Liver (tissue), 9 donors: ENCODE data around the gene POLL. TPM values are rescaled to one million over a fixed set of nuclear protein-coding genes. Genes with fewer than 3 reads are reported as not detected.

Experiments
- DNase-seq: peaks from one replicate; pipeline ENCODE4 v3.0.0-alpha.2; 2017; ENCODE audit warnings: low spot score
- H3K27ac ChIP-seq, 2 donors: one replicate each; pipeline ENCODE4 v1.7.0; 2013; ENCODE audit warnings: inconsistent platforms in 2 of 2, low read length in 2 of 2, control low read depth in 1 of 2, low read depth in 1 of 2, mild to moderate bottlenecking in 1 of 2
- H3K27me3 ChIP-seq, 4 donors: one replicate each; pipeline versions ENCODE4 v1.6.1 to v1.7.0; 2013; ENCODE audit warnings: low read length in 3 of 4, inconsistent platforms in 1 of 4, mild to moderate bottlenecking in 1 of 4, moderate library complexity in 1 of 4; ENCODE audit not compliant: control insufficient read depth in 4 of 4, insufficient read depth in 4 of 4
- H3K36me3 ChIP-seq, 4 donors: one replicate each; pipeline versions ENCODE4 v1.6.1 to v1.7.0; 2013; ENCODE audit warnings: low read length in 3 of 4, mild to moderate bottlenecking in 3 of 4, low read depth in 1 of 4, moderate library complexity in 1 of 4; ENCODE audit not compliant: control insufficient read depth in 4 of 4, insufficient read depth in 3 of 4
- H3K4me1 ChIP-seq, 4 donors: one replicate each; pipeline versions ENCODE4 v1.6.1 to v1.7.0; 2013; ENCODE audit warnings: low read length in 3 of 4, mild to moderate bottlenecking in 3 of 4, moderate library complexity in 1 of 4; ENCODE audit not compliant: control insufficient read depth in 4 of 4, insufficient read depth in 4 of 4
- H3K4me3 ChIP-seq, 3 donors: one replicate each; pipeline versions ENCODE4 v1.6.1 to v1.7.0; 2013; ENCODE audit warnings: low read length in 3 of 3, control low read depth in 1 of 3, low read depth in 1 of 3, mild to moderate bottlenecking in 1 of 3
- H3K9ac ChIP-seq, 2 donors: one replicate each; pipeline ENCODE4 v1.7.0; 2013; ENCODE audit warnings: low read length in 2 of 2, mild to moderate bottlenecking in 2 of 2, moderate library complexity in 2 of 2, control low read depth in 1 of 2, low read depth in 1 of 2
- H3K9me3 ChIP-seq, 4 donors: one replicate each; pipeline versions ENCODE4 v1.6.1 to v1.7.0; 2013; ENCODE audit warnings: low read length in 3 of 4; ENCODE audit not compliant: control insufficient read depth in 4 of 4
- ATF3 ChIP-seq: IDR thresholded peaks from 2 replicates; pipeline ENCODE4 v1.6.1; 2016; ENCODE audit warnings: antibody characterized with exemption
- CTCF ChIP-seq: fragments of 150-350 bp; IDR thresholded peaks from 2 replicates; pipeline ENCODE4 v1.5.1; 2017; ENCODE audit warnings: improper control_type of control experiment, low read depth, low read length; ENCODE audit not compliant: missing input control
- EGR1 ChIP-seq, 2 donors: IDR thresholded peaks; 2 replicates each; pipeline ENCODE4 v1.6.1; 2016 to 2018; ENCODE audit warnings: antibody characterized with exemption in 2 of 2, low read depth in 2 of 2
- FOXA1 ChIP-seq: IDR thresholded peaks from 2 replicates; pipeline ENCODE4 v1.6.1; 2016; ENCODE audit warnings: antibody characterized with exemption
- FOXA2 ChIP-seq: IDR thresholded peaks from 2 replicates; pipeline ENCODE4 v1.6.1; 2016; ENCODE audit warnings: antibody characterized with exemption
- GABPA ChIP-seq, 2 donors: IDR thresholded peaks in 1 of 2; conservative IDR thresholded peaks in 1 of 2; 2 replicates each; pipeline ENCODE4 v1.6.1; 2016; ENCODE audit warnings: antibody characterized with exemption in 2 of 2, mild to moderate bottlenecking in 1 of 2, moderate library complexity in 1 of 2
- HNF4A ChIP-seq, 2 donors: conservative IDR thresholded peaks; 2 replicates each; pipeline ENCODE4 v1.6.1; 2016; ENCODE audit warnings: antibody characterized with exemption in 2 of 2, mild to moderate bottlenecking in 2 of 2
- HNF4G ChIP-seq: IDR thresholded peaks from 2 replicates; pipeline ENCODE4 v1.6.1; 2016; ENCODE audit warnings: antibody characterized with exemption
- JUND ChIP-seq, 2 donors: IDR thresholded peaks; 2 replicates each; pipeline ENCODE4 v1.6.1; 2016; ENCODE audit warnings: antibody characterized with exemption in 2 of 2
- MAX ChIP-seq: IDR thresholded peaks from 2 replicates; pipeline ENCODE4 v1.6.1; 2016; ENCODE audit warnings: antibody characterized with exemption
- NR2F2 ChIP-seq: IDR thresholded peaks from 2 replicates; pipeline ENCODE4 v1.6.1; 2016; ENCODE audit warnings: antibody characterized with exemption
- RAD21 ChIP-seq, 2 donors: IDR thresholded peaks; 2 replicates each; pipeline ENCODE4 v1.6.1; 2016; ENCODE audit warnings: antibody characterized with exemption in 2 of 2, mild to moderate bottlenecking in 2 of 2
- RXRA ChIP-seq, 2 donors: IDR thresholded peaks; 2 replicates each; pipeline ENCODE4 v1.6.1; 2017 to 2018; ENCODE audit warnings: antibody characterized with exemption in 2 of 2, mild to moderate bottlenecking in 1 of 2
- SP1 ChIP-seq: IDR thresholded peaks from 2 replicates; pipeline ENCODE4 v1.6.1; 2018; ENCODE audit warnings: antibody characterized with exemption, mild to moderate bottlenecking
- TAF1 ChIP-seq: conservative IDR thresholded peaks from 2 replicates; pipeline ENCODE4 v1.6.1; 2016; ENCODE audit warnings: antibody characterized with exemption, mild to moderate bottlenecking
- YY1 ChIP-seq: IDR thresholded peaks from 2 replicates; pipeline ENCODE4 v1.6.1; 2016; ENCODE audit warnings: antibody characterized with exemption, mild to moderate bottlenecking
- WGBS: extraction: QIAGEN DNeasy Blood & Tissue Kit; methylation state at CpG from one replicate; pipeline ENCODE4 v1.1.7; 2013; 5-methylcytosine and 5-hydroxymethylcytosine counted together
- polyA plus RNA-seq, 2 donors: library from polyadenylated mRNA; stranded (reverse) in 1 of 2; unstranded in 1 of 2; fragments of 200-250 nt in 1 of 2; fragments of >200 nt in 1 of 2; fragmentation: Nextera tagmentation in 1 of 2; extraction: Ambion mirVana in 1 of 2; gene quantifications; one replicate each; pipeline versions ENCODE4 v1.2.1 to v1.2.3, GENCODE V29; 2013 to 2015
- total RNA-seq, 2 donors: library from RNA; depleted of rRNA; stranded (reverse); fragments of >200 nt; gene quantifications; one replicate each; pipeline ENCODE4 v1.2.3, GENCODE V29; 2014
- donor health status: healthy.
- donor health status: healthy.
- donor health status: healthy.
- donor health status: healthy.
- donor health status: healthy.

Gene POLL
- total and polyA plus RNA-seq, 4 donors = 8.8 to 13.0 (median 10.3) TPM

GRCh38 chr10:101588879-101589278, 822 bp upstream of the POLL start:
- Histone ChIP-seq H3K9ac (no peak overlapping the region), H3K36me3 (peaks cover 0 to 7% (median 2%) of the 10 kb centered on the region in 4 donors), H3K4me3 (peak overlapping the region in 1 of 3 donors; percentile 76), H3K4me1 (peaks cover 2 to 22% (median 13%) of the 10 kb centered on the region in 4 donors), H3K9me3 (no peaks in the 10 kb centered on the region), H3K27ac (no peak overlapping the region), H3K27me3 (no peaks in the 10 kb centered on the region)
- no peak for DNase-seq
- whole genome bisulfite sequencing = 78% methylated on average over 5 of the region's 5 CpGs
- no peak for TF ChIP-seq NR2F2
- no peak for TF ChIP-seq FOXA2
- TF ChIP-seq YY1 = no peak
- TF ChIP-seq GABPA (IDR thresholded peaks at IDR 0.05 in 1 of 2, conservative IDR thresholded peaks at IDR 0.05 in 1 of 2) = no peak
- no peak for TF ChIP-seq MAX
- TF ChIP-seq TAF1 = no peak
- no peak for TF ChIP-seq JUND (IDR thresholded peaks at IDR 0.05)
- TF ChIP-seq ATF3 = no peak
- TF ChIP-seq HNF4A (conservative IDR thresholded peaks at IDR 0.05) = no peak
- TF ChIP-seq RAD21 (IDR thresholded peaks at IDR 0.05) = no peak
- no peak for TF ChIP-seq CTCF
- no peak for TF ChIP-seq RXRA (IDR thresholded peaks at IDR 0.05)
- TF ChIP-seq FOXA1 = no peak

GRCh38 chr10:101585841-101586240, 2.2 kb downstream of the POLL start:
- no peak overlapping the region for H3K9ac ChIP-seq
- 97% methylated on average over 9 of the region's 9 CpGs for WGBS
- TF ChIP-seq EGR1 (IDR thresholded peaks at IDR 0.05; ENCODE audit: low read depth in 2 of 2) (no peak), SP1 (no peak), CTCF (no peak), YY1 (no peak), TAF1 (no peak), RXRA (IDR thresholded peaks at IDR 0.05) (no peak), HNF4A (conservative IDR thresholded peaks at IDR 0.05) (no peak), RAD21 (IDR thresholded peaks at IDR 0.05) (no peak), HNF4G (no peak), FOXA2 (no peak), ATF3 (no peak)
- peaks cover 3 to 32% (median 4%) of the 10 kb centered on the region in 4 donors for H3K36me3 ChIP-seq
- no peak overlapping the region for H3K27ac ChIP-seq
- H3K27me3 ChIP-seq = no peaks in the 10 kb centered on the region
- peaks cover 2 to 22% (median 13%) of the 10 kb centered on the region in 4 donors for H3K4me1 ChIP-seq
- H3K4me3 ChIP-seq = no peak overlapping the region
- no peak for DNase-seq
- no peaks in the 10 kb centered on the region for H3K9me3 ChIP-seq
